Tibial artery (tissue), 4 donors: Measurements from ENCODE around the gene CASTOR1.

Experiments used
- DNase-seq, 2 donors: peaks; one replicate each; pipeline ENCODE4 v3.0.0-alpha.2; 2019
- H3K27ac ChIP-seq, 2 donors: fragments of 200-600 bp; sonication (generic) in 1 of 2; 1 replicate in 1 of 2; 2 replicates in 1 of 2; pipeline ENCODE4 v1.5.1; 2018 to 2019; ENCODE audit warnings: mild to moderate bottlenecking in 1 of 2
- H3K27me3 ChIP-seq, 2 donors: fragments of 200-600 bp; sonication (generic) in 1 of 2; one replicate each; pipeline versions ENCODE4 v1.5.1 to v1.6.0; 2016 to 2019
- H3K36me3 ChIP-seq, 3 donors: fragments of 200-600 bp; sonication (generic) in 2 of 3; one replicate each; pipeline ENCODE4 v1.5.1; 2016 to 2019; ENCODE audit warnings: mild to moderate bottlenecking in 2 of 3
- H3K4me1 ChIP-seq, 4 donors: fragments of 200-600 bp; sonication (generic) in 2 of 4; 1 replicate in 3 of 4; 2 replicates in 1 of 4; pipeline ENCODE4 v1.5.1; 2016 to 2019
- H3K4me3 ChIP-seq, 2 donors: fragments of 200-600 bp; sonication (generic) in 1 of 2; 1 replicate in 1 of 2; 2 replicates in 1 of 2; pipeline ENCODE4 v1.5.1; 2018 to 2019; ENCODE audit warnings: mild to moderate bottlenecking in 2 of 2
- H3K9me3 ChIP-seq, 3 donors: fragments of 200-600 bp; sonication (generic) in 1 of 3; one replicate each; pipeline ENCODE4 v1.5.1; 2016 to 2019
- intact Hi-C: fragments of 100-400 bp; cut with DNase I; formaldehyde crosslinking; loops from one replicate; pipeline ENCODE4 v1.15.0; 2023; ENCODE audit warnings: low total_unique reads
- TF ChIP-seq, protein P1 (sequence below), 2 experiments: fragments of 200-600 bp in 1 of 2; fragments of 450-650 bp in 1 of 2; IDR thresholded peaks; one replicate each; pipeline ENCODE4 v1.5.1; 2017 to 2019; ENCODE audit warnings: antibody characterized with exemption in 2 of 2, mild to moderate bottlenecking in 1 of 2, moderate library complexity in 1 of 2

Gene CASTOR1

DNA sequence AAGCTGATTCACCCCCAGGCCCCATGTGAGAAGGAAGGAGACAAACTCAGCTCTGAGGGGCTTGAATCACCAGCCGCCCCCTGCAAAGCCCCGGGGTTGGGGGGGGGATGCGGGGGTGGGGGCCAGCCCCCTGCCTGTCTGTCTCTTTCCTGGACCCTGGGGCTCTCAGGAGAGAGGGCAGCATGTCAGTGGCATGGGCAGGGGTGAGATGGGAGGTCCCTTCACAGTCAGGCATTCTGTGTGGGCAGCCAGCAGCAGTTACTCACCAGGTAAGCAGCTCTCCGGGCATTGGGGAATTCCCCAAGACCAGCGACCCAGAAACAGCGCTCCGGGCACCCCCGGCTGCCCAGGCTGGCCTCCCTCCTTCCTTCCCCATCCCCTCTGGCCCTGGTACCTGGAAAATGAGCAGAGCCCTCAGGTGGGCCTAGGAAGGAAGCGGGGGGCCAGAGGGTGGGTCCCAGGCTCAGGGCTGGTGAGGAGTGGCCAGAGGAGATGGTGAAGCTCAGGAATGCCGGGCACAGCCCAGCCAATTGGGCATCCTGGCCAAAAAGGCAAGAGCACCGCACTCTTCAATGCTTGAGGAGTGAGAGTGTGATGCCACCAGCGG, 38.5 kb downstream of the CASTOR1 start:
- TF ChIP-seq, protein P1, sequence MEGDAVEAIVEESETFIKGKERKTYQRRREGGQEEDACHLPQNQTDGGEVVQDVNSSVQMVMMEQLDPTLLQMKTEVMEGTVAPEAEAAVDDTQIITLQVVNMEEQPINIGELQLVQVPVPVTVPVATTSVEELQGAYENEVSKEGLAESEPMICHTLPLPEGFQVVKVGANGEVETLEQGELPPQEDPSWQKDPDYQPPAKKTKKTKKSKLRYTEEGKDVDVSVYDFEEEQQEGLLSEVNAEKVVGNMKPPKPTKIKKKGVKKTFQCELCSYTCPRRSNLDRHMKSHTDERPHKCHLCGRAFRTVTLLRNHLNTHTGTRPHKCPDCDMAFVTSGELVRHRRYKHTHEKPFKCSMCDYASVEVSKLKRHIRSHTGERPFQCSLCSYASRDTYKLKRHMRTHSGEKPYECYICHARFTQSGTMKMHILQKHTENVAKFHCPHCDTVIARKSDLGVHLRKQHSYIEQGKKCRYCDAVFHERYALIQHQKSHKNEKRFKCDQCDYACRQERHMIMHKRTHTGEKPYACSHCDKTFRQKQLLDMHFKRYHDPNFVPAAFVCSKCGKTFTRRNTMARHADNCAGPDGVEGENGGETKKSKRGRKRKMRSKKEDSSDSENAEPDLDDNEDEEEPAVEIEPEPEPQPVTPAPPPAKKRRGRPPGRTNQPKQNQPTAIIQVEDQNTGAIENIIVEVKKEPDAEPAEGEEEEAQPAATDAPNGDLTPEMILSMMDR (IDR thresholded peaks at IDR 0.05), result no peak
- no peak overlapping the region for H3K4me3 ChIP-seq
- DNase-seq, result no peak
- H3K4me1 ChIP-seq, result peaks cover 0 to 45% (median 32%) of the 10 kb centered on the region in 4 donors
- intact Hi-C loops, result no loop called here
- H3K27ac ChIP-seq, result no peak overlapping the region
- H3K27me3 ChIP-seq, result peaks cover 0 to 35% of the 10 kb centered on the region in 2 donors
- no peaks in the 10 kb centered on the region for H3K9me3 ChIP-seq
- H3K36me3 ChIP-seq, result no peaks in the 10 kb centered on the region

DNA sequence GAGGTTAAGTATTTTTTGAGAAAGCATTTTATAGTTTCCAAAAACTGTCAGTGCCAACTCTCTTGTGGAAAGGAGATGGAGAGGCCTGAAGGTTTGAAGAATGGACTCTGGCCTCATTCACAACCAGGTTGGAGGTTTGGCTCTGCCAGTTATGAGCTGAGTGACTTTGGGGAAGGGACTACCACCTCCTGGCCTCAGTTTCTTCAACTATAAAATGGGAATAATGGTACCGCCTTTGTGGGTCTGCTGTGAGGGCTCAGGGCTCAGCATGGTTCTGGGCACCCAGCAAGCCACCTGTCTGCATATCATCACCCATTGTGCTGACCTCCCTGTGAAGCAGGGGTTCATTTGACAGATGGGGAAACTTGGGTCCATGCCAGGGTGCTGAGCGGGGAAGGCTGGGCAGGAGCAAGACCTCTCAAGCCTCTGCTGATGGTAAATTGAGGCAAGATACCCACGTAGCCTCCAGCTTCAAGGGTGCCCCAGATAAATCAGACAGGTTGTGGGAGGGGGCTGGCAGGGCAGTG, 39.2 kb downstream of the CASTOR1 start:
- no peak overlapping the region for H3K27ac ChIP-seq
- H3K4me3 ChIP-seq, result no peak overlapping the region
- no peaks in the 10 kb centered on the region for H3K9me3 ChIP-seq
- H3K27me3 ChIP-seq, result peaks cover 0 to 41% of the 10 kb centered on the region in 2 donors
- TF ChIP-seq, protein P1 (IDR thresholded peaks at IDR 0.05), result no peak
- peaks cover 0 to 51% (median 35%) of the 10 kb centered on the region in 4 donors for H3K4me1 ChIP-seq
- no peak for DNase-seq
- H3K36me3 ChIP-seq, result no peaks in the 10 kb centered on the region
- intact Hi-C loops, result no loop called here

DNA sequence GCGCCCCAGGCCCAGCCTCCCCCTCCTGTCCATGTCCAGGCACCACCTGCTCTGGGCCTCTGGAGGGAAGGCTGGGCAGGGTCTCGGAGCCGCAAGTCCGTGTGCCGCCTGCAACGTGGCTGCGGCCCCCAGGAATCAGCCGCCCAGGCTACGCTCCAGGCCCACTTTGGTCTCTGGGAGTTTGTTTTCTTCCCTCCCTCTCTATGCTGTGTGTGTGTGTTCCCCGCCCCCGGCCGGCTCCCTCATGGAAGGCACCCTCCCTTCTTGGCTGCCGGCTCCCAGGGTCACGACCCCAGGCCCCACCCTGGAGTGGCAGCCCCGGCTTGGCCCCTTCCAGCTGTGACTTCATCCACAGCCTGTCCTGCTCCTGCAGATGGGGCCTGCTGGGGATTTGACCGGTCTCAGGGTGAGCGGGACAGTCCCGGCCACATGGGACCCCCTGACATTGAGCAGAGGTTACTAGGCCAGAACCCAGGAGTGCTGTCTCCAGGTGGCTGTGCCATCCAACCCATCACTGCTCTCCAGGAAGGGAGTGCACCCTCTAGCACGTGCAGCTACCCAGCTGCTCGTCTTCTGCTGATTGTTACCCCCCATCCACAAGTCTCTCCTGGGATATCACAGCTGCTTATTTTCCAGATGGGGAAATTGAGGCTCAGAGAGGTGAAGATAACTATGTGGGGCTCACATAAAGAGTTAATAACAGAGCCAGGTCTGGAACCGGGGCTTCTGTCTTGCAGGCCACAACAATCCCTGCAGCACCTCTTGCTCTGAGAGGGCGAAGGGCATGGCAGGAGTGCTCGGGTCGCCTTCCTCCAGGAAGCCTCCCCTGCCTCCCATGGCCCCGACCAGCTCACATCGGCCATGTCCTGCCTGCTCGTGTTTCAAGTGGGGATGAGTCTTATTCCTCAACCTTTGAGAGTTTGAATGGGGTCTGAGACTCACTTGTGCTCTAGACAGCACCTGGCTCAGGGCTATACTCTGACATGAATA, 40.0 kb downstream of the CASTOR1 start:
- no peaks in the 10 kb centered on the region for H3K36me3 ChIP-seq
- TF ChIP-seq, protein P1 (IDR thresholded peaks at IDR 0.05), result no peak
- peak in 1 of 2 donors; percentile 49 for DNase-seq
- intact Hi-C loops, result no loop called here
- no peak overlapping the region for H3K4me3 ChIP-seq
- peaks cover 0 to 49% of the 10 kb centered on the region in 2 donors for H3K27me3 ChIP-seq
- H3K27ac ChIP-seq, result no peak overlapping the region
- H3K4me1 ChIP-seq, result peaks cover 0 to 51% (median 35%) of the 10 kb centered on the region in 4 donors
- no peaks in the 10 kb centered on the region for H3K9me3 ChIP-seq

DNA sequence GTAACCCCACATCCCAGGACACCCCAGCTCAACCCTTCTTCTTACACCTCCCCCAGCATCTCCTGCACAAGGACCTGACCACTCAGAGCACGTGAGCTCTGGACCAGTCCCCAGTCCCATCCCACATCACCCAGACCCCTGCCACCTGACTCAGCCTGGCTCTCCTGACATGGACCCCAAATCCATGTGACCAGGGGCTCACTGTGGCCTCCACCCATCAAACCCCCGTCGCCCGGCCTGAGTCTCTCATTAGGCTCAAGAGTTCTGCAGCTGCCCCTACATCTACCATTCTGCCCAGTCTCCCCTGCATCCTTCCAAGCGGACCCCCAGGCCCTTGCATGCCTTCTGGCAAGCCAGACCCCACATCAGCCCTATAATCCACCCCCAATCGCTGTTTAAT, 40.8 kb downstream of the CASTOR1 start:
- H3K4me3 ChIP-seq, result no peak overlapping the region
- no peaks in the 10 kb centered on the region for H3K36me3 ChIP-seq
- H3K4me1 ChIP-seq, result peaks cover 0 to 47% (median 32%) of the 10 kb centered on the region in 4 donors
- no peaks in the 10 kb centered on the region for H3K9me3 ChIP-seq
- DNase-seq, result no peak
- no peak overlapping the region for H3K27ac ChIP-seq
- TF ChIP-seq, protein P1 (IDR thresholded peaks at IDR 0.05), result no peak
- H3K27me3 ChIP-seq, result peaks cover 0 to 58% of the 10 kb centered on the region in 2 donors
- intact Hi-C loops, result no loop called here

DNA sequence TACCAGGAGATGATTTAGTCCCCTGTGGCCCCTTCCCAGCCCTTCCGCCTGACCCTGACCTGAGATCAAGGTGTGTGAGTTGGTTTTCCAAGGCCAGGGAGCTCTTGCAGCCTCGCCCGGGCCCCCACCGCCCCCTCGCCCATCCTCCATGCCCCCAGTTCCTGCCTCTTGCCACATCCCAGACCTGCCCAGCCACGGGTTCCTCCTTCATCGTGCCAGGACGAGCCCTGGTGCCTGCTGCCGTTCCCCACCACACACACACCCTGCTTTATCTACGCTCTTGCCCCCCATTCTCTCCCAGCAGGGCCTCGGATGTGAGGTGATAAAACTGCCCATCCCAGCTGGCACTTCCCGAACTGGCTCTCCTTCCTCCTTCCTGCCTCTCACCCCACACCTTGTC, 41.3 kb downstream of the CASTOR1 start:
- Histone ChIP-seq H3K4me1 (peaks cover 0 to 41% (median 27%) of the 10 kb centered on the region in 4 donors), H3K9me3 (no peaks in the 10 kb centered on the region), H3K27ac (no peak overlapping the region), H3K36me3 (no peaks in the 10 kb centered on the region), H3K4me3 (no peak overlapping the region), H3K27me3 (peaks cover 0 to 58% of the 10 kb centered on the region in 2 donors)
- TF ChIP-seq, protein P1 (IDR thresholded peaks at IDR 0.05), result no peak
- intact Hi-C loops, result no loop called here
- no peak for DNase-seq
